HG03571 (cell line): ENCODE measurements around the gene ABCA13.

ENCODE experiments used
- ATAC-seq: cut with Tn5 transposase; IDR thresholded peaks from one replicate; pipeline ENCODE4 v1.9.1; 2021; ENCODE audit not compliant: unreplicated experiment

ABCA13 gene

GRCh38 chr7:48627164-48627563 lies 455.9 kb downstream of the ABCA13 start:
- no peak for ATAC-seq

- no peak for ATAC-seq
Measured at GRCh38 chr7:48628793-48629349, 457.6 kb downstream of the ABCA13 start.

- no peak for ATAC-seq
Measured at GRCh38 chr7:48634116-48634632, 462.9 kb downstream of the ABCA13 start.

GRCh38 chr7:48635796-48636195 lies 464.5 kb downstream of the ABCA13 start:
- ATAC-seq = no peak

- ATAC-seq = no peak
Measured at GRCh38 chr7:48636391-48637015, 465.2 kb downstream of the ABCA13 start.

GRCh38 chr7:48637382-48637781 lies 466.1 kb downstream of the ABCA13 start:
- ATAC-seq = no peak

GRCh38 chr7:48638041-48638440 lies 466.8 kb downstream of the ABCA13 start:
- ATAC-seq = no peak

- no peak for ATAC-seq
Measured at GRCh38 chr7:48643431-48644013, 472.3 kb downstream of the ABCA13 start.

GRCh38 chr7:48658138-48658537 lies 486.9 kb downstream of the ABCA13 start:
- no peak for ATAC-seq

GRCh38 chr7:48660306-48660870 lies 489.1 kb downstream of the ABCA13 start:
- no peak for ATAC-seq

- ATAC-seq = no peak
Measured at GRCh38 chr7:48664241-48664640, 493.0 kb downstream of the ABCA13 start.

- no peak for ATAC-seq
Measured at GRCh38 chr7:48665353-48666135, 494.3 kb downstream of the ABCA13 start.

- no peak for ATAC-seq
Measured at GRCh38 chr7:48667407-48667806, 496.1 kb downstream of the ABCA13 start.

- ATAC-seq = no peak
Measured at GRCh38 chr7:48671656-48672055, 500.4 kb downstream of the ABCA13 start.

GRCh38 chr7:48681006-48681405 lies 509.7 kb downstream of the ABCA13 start:
- ATAC-seq = no peak

- ATAC-seq = no peak
Measured at GRCh38 chr7:48691788-48692187, 520.5 kb downstream of the ABCA13 start.
